Measurements from ENCODE around the gene NSUN7. TPM values are rescaled to one million over a fixed set of nuclear protein-coding genes. Genes with fewer than 3 reads are reported as not detected.

NSUN7 gene
- total RNA-seq, 1 experiment from 2014 or later, result 6.7 TPM

DNA sequence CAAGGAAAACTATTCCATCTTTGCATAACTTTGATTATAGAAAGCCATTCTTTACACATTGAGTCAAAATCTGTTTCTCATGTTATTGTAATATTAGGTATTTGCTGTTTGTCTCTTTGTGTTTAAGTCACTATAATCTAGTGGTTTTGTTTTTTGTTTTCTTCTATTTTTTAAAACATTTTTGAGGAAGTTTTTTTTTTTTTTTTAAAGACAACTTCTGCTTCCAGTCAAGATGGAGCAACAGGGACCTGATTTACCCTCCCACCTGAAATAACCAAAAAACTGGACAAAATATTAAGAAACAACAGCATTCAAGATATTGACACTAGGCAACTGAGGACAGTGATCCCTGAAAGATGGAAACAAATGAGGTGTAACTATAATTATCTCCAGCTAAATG lies 18.4 kb upstream of the NSUN7 start:
- Histone ChIP-seq H3K9ac (ENCODE audit: low read length) (no peak overlapping the region), H3K4me3 (ENCODE audit: low read length) (no peak overlapping the region), H3K36me3 (ENCODE audit: low read depth, low read length) (no peaks in the 10 kb centered on the region), H3K9me3 (ENCODE audit: low read length) (no peaks in the 10 kb centered on the region), H3K27me3 (ENCODE audit: low read length) (no peaks in the 10 kb centered on the region), H3K9me2 (replicated peaks; ENCODE audit: low read length) (no peaks in the 10 kb centered on the region), H3F3A (ENCODE audit: low read length, unreplicated experiment) (no peaks in the 10 kb centered on the region), H3K79me2 (ENCODE audit: low read length) (no peaks in the 10 kb centered on the region), H2AFZ (ENCODE audit: low read length) (no peak overlapping the region), H4K20me1 (ENCODE audit: low read length) (no peaks in the 10 kb centered on the region), H3K27ac (ENCODE audit: low read length) (no peak overlapping the region), H3K4me2 (ENCODE audit: low read length) (no peak overlapping the region), H3K4me1 (ENCODE audit: insufficient read depth, low read length) (no peaks in the 10 kb centered on the region)
- TF ChIP-seq EZH2phosphoT487 (IDR thresholded peaks at IDR 0.05; ENCODE audit: borderline replicate concordance, low read length) (no peak), EZH2 (IDR thresholded peaks at IDR 0.05; ENCODE audit: low read length, unreplicated experiment) (no peak)
- TF ChIP-seq, protein P1, sequence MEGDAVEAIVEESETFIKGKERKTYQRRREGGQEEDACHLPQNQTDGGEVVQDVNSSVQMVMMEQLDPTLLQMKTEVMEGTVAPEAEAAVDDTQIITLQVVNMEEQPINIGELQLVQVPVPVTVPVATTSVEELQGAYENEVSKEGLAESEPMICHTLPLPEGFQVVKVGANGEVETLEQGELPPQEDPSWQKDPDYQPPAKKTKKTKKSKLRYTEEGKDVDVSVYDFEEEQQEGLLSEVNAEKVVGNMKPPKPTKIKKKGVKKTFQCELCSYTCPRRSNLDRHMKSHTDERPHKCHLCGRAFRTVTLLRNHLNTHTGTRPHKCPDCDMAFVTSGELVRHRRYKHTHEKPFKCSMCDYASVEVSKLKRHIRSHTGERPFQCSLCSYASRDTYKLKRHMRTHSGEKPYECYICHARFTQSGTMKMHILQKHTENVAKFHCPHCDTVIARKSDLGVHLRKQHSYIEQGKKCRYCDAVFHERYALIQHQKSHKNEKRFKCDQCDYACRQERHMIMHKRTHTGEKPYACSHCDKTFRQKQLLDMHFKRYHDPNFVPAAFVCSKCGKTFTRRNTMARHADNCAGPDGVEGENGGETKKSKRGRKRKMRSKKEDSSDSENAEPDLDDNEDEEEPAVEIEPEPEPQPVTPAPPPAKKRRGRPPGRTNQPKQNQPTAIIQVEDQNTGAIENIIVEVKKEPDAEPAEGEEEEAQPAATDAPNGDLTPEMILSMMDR (conservative IDR thresholded peaks at IDR 0.05; ENCODE audit: low read depth, low read length), result no peak
- DNase-seq, result no peak
- POLR2A ChIA-PET (ENCODE audit: unreplicated experiment), result no interaction called here
- ATAC-seq, result no peak
- intact Hi-C loops (cut with micrococcal nuclease), result loop anchor here (10.0 kb wide), 1 partner anchor 577 kb away; no protein-coding TSS in a partner anchor
- no TSS peak for BruUV-seq (replicated peaks)
- CTCF ChIA-PET, result no interaction called here

DNA sequence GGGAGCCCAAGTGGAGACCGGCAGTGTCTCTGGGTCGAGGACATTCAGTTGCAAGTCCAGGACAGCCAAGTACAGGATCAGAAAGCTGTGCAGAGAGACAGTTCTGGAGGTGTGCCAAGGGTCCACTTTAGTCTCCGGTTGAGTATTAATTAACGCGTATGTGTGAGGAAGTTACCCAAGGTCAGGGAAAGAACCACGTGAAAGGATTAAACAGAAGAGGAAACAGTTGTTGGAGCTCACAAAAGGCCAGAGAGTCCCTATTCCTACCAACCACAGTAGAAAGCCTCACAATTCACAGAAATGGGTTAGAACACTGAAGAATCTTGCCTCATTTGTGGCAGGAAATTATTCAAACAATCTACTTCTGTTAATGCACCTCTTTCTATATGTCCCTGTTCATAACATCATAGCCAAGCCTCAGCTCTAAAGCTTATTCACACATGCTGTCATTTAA lies 17.9 kb upstream of the NSUN7 start:
- POLR2A ChIA-PET (ENCODE audit: unreplicated experiment), result no interaction called here
- Histone ChIP-seq H3K27ac (ENCODE audit: low read length) (no peak overlapping the region), H3F3A (ENCODE audit: low read length, unreplicated experiment) (no peaks in the 10 kb centered on the region), H2AFZ (ENCODE audit: low read length) (no peak overlapping the region), H3K9me3 (ENCODE audit: low read length) (no peaks in the 10 kb centered on the region), H3K9ac (ENCODE audit: low read length) (no peak overlapping the region), H4K20me1 (ENCODE audit: low read length) (no peaks in the 10 kb centered on the region), H3K4me1 (ENCODE audit: insufficient read depth, low read length) (no peaks in the 10 kb centered on the region), H3K9me2 (replicated peaks; ENCODE audit: low read length) (no peaks in the 10 kb centered on the region), H3K79me2 (ENCODE audit: low read length) (no peaks in the 10 kb centered on the region), H3K36me3 (ENCODE audit: low read depth, low read length) (no peaks in the 10 kb centered on the region), H3K4me2 (ENCODE audit: low read length) (no peak overlapping the region), H3K27me3 (ENCODE audit: low read length) (no peaks in the 10 kb centered on the region), H3K4me3 (ENCODE audit: low read length) (no peak overlapping the region)
- no peak for TF ChIP-seq EZH2 (IDR thresholded peaks at IDR 0.05; ENCODE audit: low read length, unreplicated experiment)
- no peak for TF ChIP-seq EZH2phosphoT487 (IDR thresholded peaks at IDR 0.05; ENCODE audit: borderline replicate concordance, low read length)
- TF ChIP-seq, protein P1 (conservative IDR thresholded peaks at IDR 0.05; ENCODE audit: low read depth, low read length), result no peak
- intact Hi-C loops (cut with micrococcal nuclease), result loop anchor here (10.0 kb wide), 1 partner anchor 577 kb away; no protein-coding TSS in a partner anchor
- CTCF ChIA-PET, result no interaction called here
- ATAC-seq (no peak), DNase-seq (no peak)
- no TSS peak for BruUV-seq (replicated peaks)

DNA sequence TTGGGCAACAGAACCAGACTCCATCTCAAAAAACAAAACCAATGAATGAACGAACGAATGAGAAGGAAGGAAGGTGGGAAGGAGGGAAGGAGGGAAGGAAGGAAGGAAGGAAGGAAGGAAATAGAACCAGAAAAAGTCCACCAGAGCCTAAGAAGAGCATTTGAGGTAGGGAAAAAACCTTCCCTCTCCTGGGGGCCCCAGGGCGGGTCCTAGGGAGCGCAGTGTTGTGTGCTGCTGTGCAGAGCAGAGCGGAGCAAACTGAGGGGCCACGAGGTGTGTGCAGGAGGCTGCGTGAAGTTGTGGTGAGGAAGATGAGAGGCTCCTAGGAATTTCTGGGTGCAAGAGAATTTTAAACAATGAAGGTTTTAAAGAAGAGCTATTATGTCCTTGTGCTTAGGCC lies 16.0 kb upstream of the NSUN7 start:
- no peak for DNase-seq
- CTCF ChIA-PET, result interaction anchor here (0.6 kb wide), 1 partner anchor 159 kb away, joined by 4 read pairs; no protein-coding TSS in a partner anchor
- no TSS peak for BruUV-seq (replicated peaks)
- TF ChIP-seq, protein P1 (conservative IDR thresholded peaks at IDR 0.05; ENCODE audit: low read depth, low read length), result no peak
- Histone ChIP-seq H3K9ac (ENCODE audit: low read length) (no peak overlapping the region), H3K9me3 (ENCODE audit: low read length) (no peaks in the 10 kb centered on the region), H2AFZ (ENCODE audit: low read length) (no peak overlapping the region), H3K36me3 (ENCODE audit: low read depth, low read length) (no peaks in the 10 kb centered on the region), H4K20me1 (ENCODE audit: low read length) (no peaks in the 10 kb centered on the region), H3F3A (ENCODE audit: low read length, unreplicated experiment) (no peaks in the 10 kb centered on the region), H3K9me2 (replicated peaks; ENCODE audit: low read length) (no peaks in the 10 kb centered on the region), H3K27me3 (ENCODE audit: low read length) (no peaks in the 10 kb centered on the region), H3K79me2 (ENCODE audit: low read length) (no peaks in the 10 kb centered on the region), H3K4me1 (ENCODE audit: insufficient read depth, low read length) (no peaks in the 10 kb centered on the region), H3K4me3 (ENCODE audit: low read length) (no peak overlapping the region), H3K4me2 (ENCODE audit: low read length) (no peak overlapping the region), H3K27ac (ENCODE audit: low read length) (no peak overlapping the region)
- POLR2A ChIA-PET (ENCODE audit: unreplicated experiment), result interaction anchor here (0.6 kb wide), 1 partner anchor 625 kb away, joined by 14 read pairs; no protein-coding TSS in a partner anchor
- no peak for ATAC-seq
- intact Hi-C loops (cut with micrococcal nuclease), result loop anchor here (10.0 kb wide), 1 partner anchor 579 kb away; no protein-coding TSS in a partner anchor

Data from PC-3 (cell line).